H9 (cell line): ENCODE results near the gene RASAL1. TPM values are rescaled to one million over a fixed set of nuclear protein-coding genes. Genes with fewer than 3 reads are reported as not detected.

Source experiments
- DNase-seq: peaks from one replicate; pipeline ENCODE4 v3.0.0-alpha.2; 2017
- H2AFZ ChIP-seq: one replicate; pipeline ENCODE4 v1.6.1; 2013; ENCODE audit warnings: mild to moderate bottlenecking, low read length, control low read depth, moderate library complexity
- H2AK5ac ChIP-seq: 2 replicates; pipeline ENCODE4 v1.6.1; 2013; ENCODE audit warnings: low read length, control low read depth, mixed read lengths; ENCODE audit not compliant: insufficient read length
- H2BK120ac ChIP-seq: one replicate; pipeline ENCODE4 v1.6.1; 2013; ENCODE audit warnings: low read depth, mild to moderate bottlenecking, low read length, control low read depth, inconsistent platforms; ENCODE audit not compliant: poor library complexity, severe bottlenecking
- H2BK12ac ChIP-seq: 2 replicates; pipeline ENCODE4 v1.6.1; 2013; ENCODE audit warnings: low read length, control low read depth, mixed read lengths, low read depth; ENCODE audit not compliant: insufficient read length
- H2BK15ac ChIP-seq: 2 replicates; pipeline ENCODE4 v1.6.1; 2013; ENCODE audit warnings: low read depth, low read length, control low read depth
- H2BK20ac ChIP-seq: one replicate; pipeline ENCODE4 v1.6.1; 2013; ENCODE audit warnings: low read depth, mild to moderate bottlenecking, low read length, control low read depth, inconsistent platforms; ENCODE audit not compliant: poor library complexity, severe bottlenecking
- H2BK5ac ChIP-seq: 2 replicates; pipeline ENCODE4 v1.6.1; 2013; ENCODE audit warnings: low read length, control low read depth, mixed read lengths; ENCODE audit not compliant: insufficient read length
- H3K14ac ChIP-seq: 2 replicates; pipeline ENCODE4 v1.6.1; 2013; ENCODE audit warnings: low read length, control low read depth; ENCODE audit not compliant: insufficient read depth
- H3K18ac ChIP-seq: 2 replicates; pipeline ENCODE4 v1.6.1; 2013; ENCODE audit warnings: low read depth, mild to moderate bottlenecking, mixed read lengths, low read length, control low read depth; ENCODE audit not compliant: insufficient read length
- H3K23ac ChIP-seq: 2 replicates; pipeline ENCODE4 v1.6.1; 2013; ENCODE audit warnings: low read length, control low read depth, mixed read lengths, low read depth; ENCODE audit not compliant: insufficient read length
- H3K23me2 ChIP-seq: 2 replicates; pipeline ENCODE4 v1.6.1; 2013; ENCODE audit warnings: low read depth, mild to moderate bottlenecking, mixed read lengths, low read length, control low read depth; ENCODE audit not compliant: insufficient read length, poor library complexity, severe bottlenecking
- H3K27ac ChIP-seq: 2 replicates; pipeline ENCODE4 v1.5.1; 2013; ENCODE audit warnings: low read length, control low read depth, mixed read lengths, low read depth; ENCODE audit not compliant: insufficient read length
- H3K27me3 ChIP-seq: 2 replicates; pipeline ENCODE4 v1.6.1; 2013; ENCODE audit warnings: low read length, control low read depth, inconsistent platforms; ENCODE audit not compliant: insufficient read depth
- H3K4ac ChIP-seq: 2 replicates; pipeline ENCODE4 v1.6.1; 2013; ENCODE audit warnings: low read depth, mild to moderate bottlenecking, control low read depth, inconsistent platforms, low read length, moderate library complexity
- H3K4me1 ChIP-seq: 2 replicates; pipeline ENCODE4 v1.6.1; 2013; ENCODE audit warnings: low read length, control low read depth, inconsistent platforms; ENCODE audit not compliant: insufficient read depth
- H3K4me2 ChIP-seq: 2 replicates; pipeline ENCODE4 v1.6.1; 2013; ENCODE audit warnings: low read length, control low read depth, mixed read lengths; ENCODE audit not compliant: insufficient read length, insufficient read depth
- H3K56ac ChIP-seq: 2 replicates; pipeline ENCODE4 v1.6.1; 2013; ENCODE audit warnings: low read depth, mild to moderate bottlenecking, mixed read lengths, low read length, control low read depth; ENCODE audit not compliant: insufficient read length
- H3K79me1 ChIP-seq: 2 replicates; pipeline ENCODE4 v1.6.1; 2013; ENCODE audit warnings: low read depth, mild to moderate bottlenecking, moderate library complexity, low read length, control low read depth, inconsistent platforms; ENCODE audit not compliant: insufficient read depth, poor library complexity, severe bottlenecking
- H3K79me2 ChIP-seq: 2 replicates; pipeline ENCODE4 v1.6.1; 2013; ENCODE audit warnings: low read length, control low read depth, inconsistent platforms; ENCODE audit not compliant: insufficient read depth
- H3K9ac ChIP-seq: 2 replicates; pipeline ENCODE4 v1.6.1; 2013; ENCODE audit warnings: low read length, control low read depth, mixed read lengths; ENCODE audit not compliant: insufficient read length; ENCODE audit errors: extremely low read depth
- H3K9me3 ChIP-seq: one replicate; pipeline ENCODE4 v1.6.1; 2013; ENCODE audit warnings: low read depth, low read length, inconsistent platforms; ENCODE audit not compliant: control insufficient read depth
- H3T11ph ChIP-seq: one replicate; pipeline ENCODE4 v1.6.1; 2013; ENCODE audit warnings: mild to moderate bottlenecking, low read length, control low read depth, inconsistent platforms
- H4K20me1 ChIP-seq: one replicate; pipeline ENCODE4 v1.6.1; 2013; ENCODE audit not compliant: control insufficient read depth, insufficient read length, insufficient read depth
- H4K5ac ChIP-seq: 2 replicates; pipeline ENCODE4 v1.6.1; 2013; ENCODE audit warnings: low read depth, mild to moderate bottlenecking, mixed read lengths, low read length, control low read depth; ENCODE audit not compliant: insufficient read length
- H4K8ac ChIP-seq: replicated peaks from 2 replicates; pipeline ENCODE4 v1.6.1; 2013; ENCODE audit warnings: low read length, control low read depth, mixed read lengths, low read depth; ENCODE audit not compliant: insufficient read length
- H4K91ac ChIP-seq: 2 replicates; pipeline ENCODE4 v1.6.1; 2013; ENCODE audit warnings: low read depth, mild to moderate bottlenecking, moderate library complexity, mixed read lengths, low read length, control low read depth; ENCODE audit not compliant: insufficient read length
- H3K27ac Mint-ChIP-seq, 3 experiments: 2 replicates in 2 of 3; 3 replicates in 1 of 3; pipeline ENCODE4 v1.8.0; 2020 to 2021; ENCODE audit warnings: mixed read lengths in 3 of 3, mild to moderate bottlenecking in 1 of 3, moderate library complexity in 1 of 3
- H3K27me3 Mint-ChIP-seq: 2 replicates; pipeline ENCODE4 v1.8.0; 2021; ENCODE audit warnings: low read depth, mild to moderate bottlenecking, moderate library complexity, mixed read lengths
- H3K36me3 Mint-ChIP-seq, 3 experiments: 2 replicates in 2 of 3; 3 replicates in 1 of 3; pipeline ENCODE4 v1.8.0; 2020 to 2021; ENCODE audit warnings: low read depth in 3 of 3, mixed read lengths in 3 of 3; ENCODE audit not compliant: insufficient read depth in 1 of 3
- H3K4me1 Mint-ChIP-seq, 2 experiments: 2 replicates each; pipeline ENCODE4 v1.8.0; 2020; ENCODE audit warnings: mixed read lengths in 2 of 2
- H3K4me3 Mint-ChIP-seq, 2 experiments: 2 replicates in 1 of 2; 3 replicates in 1 of 2; pipeline ENCODE4 v1.8.0; 2020 to 2021; ENCODE audit warnings: mild to moderate bottlenecking in 2 of 2, mixed read lengths in 2 of 2, moderate library complexity in 1 of 2
- H3K9me3 Mint-ChIP-seq, 2 experiments: 2 replicates in 1 of 2; 3 replicates in 1 of 2; pipeline ENCODE4 v1.8.0; 2020; ENCODE audit warnings: mild to moderate bottlenecking in 2 of 2, mixed read lengths in 2 of 2, moderate library complexity in 1 of 2
- CTCF ChIP-seq: fragments of 200-600 bp; sonication (generic); conservative IDR thresholded peaks from 3 replicates; pipeline ENCODE4 v1.8.0; 2021; ENCODE audit warnings: antibody characterized with exemption, mild to moderate bottlenecking
- WGBS: extraction: QIAGEN DNeasy Blood & Tissue Kit; methylation state at CpG from one replicate; pipeline ENCODE4 v1.1.7; 2013; ENCODE audit warnings: missing lambda C conversion rate, low lambda C conversion rate, mixed read lengths; ENCODE audit not compliant: insufficient read length; ENCODE audit errors: extremely low coverage; 5-methylcytosine and 5-hydroxymethylcytosine counted together
- total RNA-seq: library from RNA; stranded (reverse); gene quantifications from 2 replicates; pipeline ENCODE4 v1.2.1, GENCODE V29; 2021

RASAL1 gene
- total RNA-seq, 1 experiment from 2014 or later: 2.3 TPM

- peaks cover 14% of the 10 kb centered on the region for H3K27me3 ChIP-seq
- H3K23ac ChIP-seq: no peak overlapping the region
- no peaks in the 10 kb centered on the region for H3K9me3 Mint-ChIP-seq
- no peak overlapping the region for H4K8ac ChIP-seq
- no peak overlapping the region; the same call in 1 of the 2 replicates for H3K14ac ChIP-seq
- no peak overlapping the region for H2BK20ac ChIP-seq
- peaks cover 44% of the 10 kb centered on the region for H3K27me3 Mint-ChIP-seq
- no peak overlapping the region for H2BK120ac ChIP-seq
- TF ChIP-seq CTCF: no peak
- H2AK5ac ChIP-seq: no peak overlapping the region
- no peak overlapping the region for H3T11ph ChIP-seq
- H3K27ac Mint-ChIP-seq: no peak overlapping the region
- H4K20me1 ChIP-seq: no peaks in the 10 kb centered on the region
- no peak overlapping the region for H4K91ac ChIP-seq
- WGBS: no CpG with 5 or more reads among the region's 44 CpGs
- no peak overlapping the region for H3K27ac ChIP-seq
- no peaks in the 10 kb centered on the region for H3K79me2 ChIP-seq
- no peaks in the 10 kb centered on the region for H3K23me2 ChIP-seq
- H2AFZ ChIP-seq: no peak overlapping the region
- no peak overlapping the region for H3K4ac ChIP-seq
- H3K9me3 ChIP-seq: no peaks in the 10 kb centered on the region
- no peaks in the 10 kb centered on the region; a peak in 1 of 7 replicates for H3K36me3 Mint-ChIP-seq
- H3K56ac ChIP-seq: no peak overlapping the region
- DNase-seq: peak; percentile 66
- H3K4me3 Mint-ChIP-seq: peak overlapping the region; percentile 48 to 72
- H2BK15ac ChIP-seq: no peak overlapping the region
- H3K18ac ChIP-seq: no peak overlapping the region
- H3K79me1 ChIP-seq: no peaks in the 10 kb centered on the region
- no peaks in the 10 kb centered on the region for H3K4me1 ChIP-seq
- H4K5ac ChIP-seq: no peak overlapping the region
- no peak overlapping the region for H2BK12ac ChIP-seq
- H3K4me1 Mint-ChIP-seq: peaks cover 4 to 16% of the 10 kb centered on the region in 2 experiments
- no peak overlapping the region for H2BK5ac ChIP-seq
- H3K9ac ChIP-seq: no peak overlapping the region
- H3K4me2 ChIP-seq: peak overlapping the region; percentile 25
Observed at GRCh38 chr12:113057565-113058485, 77.7 kb downstream of the RASAL1 start.
